HepG2 (cell line): ENCODE data around the gene CLCN2. TPM values are rescaled to one million over a fixed set of nuclear protein-coding genes. Genes with fewer than 3 reads are reported as not detected.

ENCODE experiments used
- CBFB ChIP-seq: sonication (generic); formaldehyde crosslinking; IDR thresholded peaks from 2 replicates; pipeline ENCODE4 v1.4.0; 2020; ENCODE audit warnings: missing genetic modification reagents
- CBX2 ChIP-seq, 2 experiments: fragments of 200-600 bp in 1 of 2; sonication (generic); formaldehyde crosslinking in 1 of 2; IDR thresholded peaks; 2 replicates each; pipeline versions ENCODE4 v1.7.0 to v1.8.1; 2018 to 2022; ENCODE audit warnings: low read depth in 2 of 2, low read length in 1 of 2, mild to moderate bottlenecking in 1 of 2, missing genetic modification reagents in 1 of 2
- CENPT ChIP-seq: sonication (generic); formaldehyde crosslinking; IDR thresholded peaks from 2 replicates; pipeline ENCODE4 v1.8.0; 2022; ENCODE audit warnings: low read depth, mild to moderate bottlenecking, moderate library complexity, missing genetic modification reagents
- DNMT1 ChIP-seq: sonication (generic); formaldehyde crosslinking; IDR thresholded peaks from 2 replicates; pipeline ENCODE4 v1.5.1; 2020; ENCODE audit warnings: mild to moderate bottlenecking, missing genetic modification reagents
- ELF4 ChIP-seq: sonication (generic); formaldehyde crosslinking; IDR thresholded peaks from 2 replicates; pipeline ENCODE4 v1.5.0; 2020; ENCODE audit warnings: missing genetic modification reagents, mild to moderate bottlenecking, moderate library complexity, borderline replicate concordance
- GRHL1 ChIP-seq: sonication (generic); formaldehyde crosslinking; conservative IDR thresholded peaks from 2 replicates; pipeline ENCODE4 v1.8.0; 2022; ENCODE audit warnings: missing genetic modification reagents
- HDAC2 ChIP-seq: sonication (generic); formaldehyde crosslinking; IDR thresholded peaks from 2 replicates; pipeline ENCODE4 v1.4.0; 2020; ENCODE audit warnings: missing genetic modification reagents
- HNRNPH1 ChIP-seq: fragments of 200-400 bp; formaldehyde crosslinking; optimal IDR thresholded peaks from 2 replicates; pipeline ENCODE3; 2017; ENCODE audit warnings: mild to moderate bottlenecking, low read depth, low read length
- IKZF1 ChIP-seq: fragments of 450-650 bp; IDR thresholded peaks from 2 replicates; pipeline ENCODE4 v1.7.1; 2016
- IKZF4 ChIP-seq: sonication (generic); formaldehyde crosslinking; IDR thresholded peaks from 2 replicates; pipeline ENCODE4 v1.5.1; 2020; ENCODE audit warnings: borderline replicate concordance, mild to moderate bottlenecking, low read depth, missing genetic modification reagents; ENCODE audit errors: not compliant biosample characterization
- MTA3 ChIP-seq: sonication (generic); formaldehyde crosslinking; IDR thresholded peaks from 2 replicates; pipeline ENCODE4 v1.4.0; 2020; ENCODE audit warnings: missing genetic modification reagents
- NFATC3 ChIP-seq: sonication (generic); formaldehyde crosslinking; IDR thresholded peaks from 2 replicates; pipeline ENCODE4 v1.5.1; 2020; ENCODE audit warnings: mild to moderate bottlenecking, missing genetic modification reagents
- NFE2L1 ChIP-seq: sonication (generic); formaldehyde crosslinking; IDR thresholded peaks from 2 replicates; pipeline ENCODE4 v1.4.0; 2020; ENCODE audit warnings: missing genetic modification reagents, mild to moderate bottlenecking, borderline replicate concordance
- NFKB2 ChIP-seq: sonication (generic); formaldehyde crosslinking; IDR thresholded peaks from 2 replicates; pipeline ENCODE4 v1.4.0; 2020; ENCODE audit warnings: missing genetic modification reagents, borderline replicate concordance
- RARA ChIP-seq: IDR thresholded peaks from 2 replicates; pipeline ENCODE4 v1.6.1; 2016; ENCODE audit warnings: missing genetic modification reagents, missing compliant biosample characterization
- RORA ChIP-seq: sonication (generic); formaldehyde crosslinking; IDR thresholded peaks from 2 replicates; pipeline ENCODE4 v1.5.0; 2020; ENCODE audit warnings: mild to moderate bottlenecking, missing genetic modification reagents, moderate library complexity
- SP140L ChIP-seq: sonication (generic); formaldehyde crosslinking; IDR thresholded peaks from 2 replicates; pipeline ENCODE4 v1.4.0; 2020; ENCODE audit warnings: missing genetic modification reagents, borderline replicate concordance
- SRSF9 ChIP-seq: fragments of 200-400 bp; formaldehyde crosslinking; IDR thresholded peaks from 2 replicates; pipeline ENCODE4 v1.6.1; 2018; ENCODE audit warnings: borderline replicate concordance, mild to moderate bottlenecking, low read depth, low read length; ENCODE audit not compliant: insufficient read depth, poor library complexity, severe bottlenecking
- SRY ChIP-seq: sonication (generic); formaldehyde crosslinking; IDR thresholded peaks from 2 replicates; pipeline ENCODE4 v1.8.0; 2022; ENCODE audit warnings: mild to moderate bottlenecking, missing genetic modification reagents
- U2AF2 ChIP-seq: fragments of 200-400 bp; formaldehyde crosslinking; IDR thresholded peaks from 2 replicates; pipeline ENCODE4 v1.6.1; 2017; ENCODE audit warnings: low read depth, mild to moderate bottlenecking, low read length
- ZBTB8A ChIP-seq: sonication (generic); formaldehyde crosslinking; IDR thresholded peaks from 2 replicates; pipeline ENCODE4 v1.4.0; 2020; ENCODE audit warnings: mild to moderate bottlenecking, low read depth, missing genetic modification reagents, borderline replicate concordance
- ZEB1 ChIP-seq: IDR thresholded peaks from 2 replicates; pipeline ENCODE4 v1.6.1; 2012; ENCODE audit warnings: mild to moderate bottlenecking, low read depth, inconsistent platforms; ENCODE audit not compliant: insufficient replicate concordance
- ZFP36 ChIP-seq: fragments of 150-350 bp; IDR thresholded peaks from 2 replicates; pipeline ENCODE4 v1.6.1; 2018; ENCODE audit warnings: borderline replicate concordance, low read length, low read depth; ENCODE audit not compliant: partially characterized antibody
- ZNF143 ChIP-seq: sonication (generic); formaldehyde crosslinking; IDR thresholded peaks from 2 replicates; pipeline ENCODE4 v1.4.0; 2020; ENCODE audit warnings: missing genetic modification reagents
- ZNF326 ChIP-seq: sonication (generic); formaldehyde crosslinking; IDR thresholded peaks from 2 replicates; pipeline ENCODE4 v1.4.0; 2020; ENCODE audit warnings: missing genetic modification reagents, borderline replicate concordance
- ZNF530 ChIP-seq: sonication (generic); formaldehyde crosslinking; IDR thresholded peaks from 2 replicates; pipeline ENCODE4 v1.5.0; 2020; ENCODE audit warnings: low read depth, mild to moderate bottlenecking, missing genetic modification reagents
- ZNF644 ChIP-seq: IDR thresholded peaks from 2 replicates; pipeline ENCODE4 v1.6.1; 2016; ENCODE audit warnings: low read depth
- ZNF724P ChIP-seq: sonication (generic); formaldehyde crosslinking; IDR thresholded peaks from 2 replicates; pipeline ENCODE4 v1.8.0; 2022; ENCODE audit warnings: missing genetic modification reagents, borderline replicate concordance
- ZNF746 ChIP-seq: sonication (generic); formaldehyde crosslinking; IDR thresholded peaks from 2 replicates; pipeline ENCODE4 v1.8.0; 2022; ENCODE audit warnings: mild to moderate bottlenecking, missing genetic modification reagents
- ZNF879 ChIP-seq: sonication (generic); formaldehyde crosslinking; IDR thresholded peaks from 2 replicates; pipeline ENCODE4 v1.8.1; 2023; ENCODE audit warnings: missing genetic modification reagents
- polyA plus RNA-seq, 8 experiments: library from polyadenylated mRNA; depleted of rRNA in 3 of 8; stranded (reverse) in 7 of 8; unstranded in 1 of 8; fragments of >200 nt; fragmentation: Illumina TruSeq in 4 of 8; extraction: Trizol in 4 of 8; gene quantifications; 2 replicates each; pipeline versions ENCODE4 v1.2.1 to v1.2.3, GENCODE V29; 2011 to 2016; ENCODE audit warnings: low read depth in 4 of 8, missing spikeins in 1 of 8, mixed read lengths in 1 of 8; ENCODE audit not compliant: insufficient read depth in 1 of 8
- total RNA-seq, 5 experiments: library from RNA; depleted of rRNA; stranded (reverse); fragments of >200 nt; fragmentation: Illumina TruSeq; extraction: Trizol; gene quantifications; 2 replicates each; pipeline ENCODE4 v1.2.3, GENCODE V29; 2016; ENCODE audit warnings: low read depth in 1 of 5
- TF ChIP-seq, protein P1 (sequence below): sonication (generic); formaldehyde crosslinking; conservative IDR thresholded peaks from 2 replicates; pipeline ENCODE4 v1.4.0; 2020; ENCODE audit warnings: missing genetic modification reagents

The CLCN2 gene
- total and polyA plus RNA-seq, 2 of the 13 experiments (the other 11 are each of a cell fraction or from before 2014, with no cell fraction given) = 11.4 to 13.5 TPM

DNA sequence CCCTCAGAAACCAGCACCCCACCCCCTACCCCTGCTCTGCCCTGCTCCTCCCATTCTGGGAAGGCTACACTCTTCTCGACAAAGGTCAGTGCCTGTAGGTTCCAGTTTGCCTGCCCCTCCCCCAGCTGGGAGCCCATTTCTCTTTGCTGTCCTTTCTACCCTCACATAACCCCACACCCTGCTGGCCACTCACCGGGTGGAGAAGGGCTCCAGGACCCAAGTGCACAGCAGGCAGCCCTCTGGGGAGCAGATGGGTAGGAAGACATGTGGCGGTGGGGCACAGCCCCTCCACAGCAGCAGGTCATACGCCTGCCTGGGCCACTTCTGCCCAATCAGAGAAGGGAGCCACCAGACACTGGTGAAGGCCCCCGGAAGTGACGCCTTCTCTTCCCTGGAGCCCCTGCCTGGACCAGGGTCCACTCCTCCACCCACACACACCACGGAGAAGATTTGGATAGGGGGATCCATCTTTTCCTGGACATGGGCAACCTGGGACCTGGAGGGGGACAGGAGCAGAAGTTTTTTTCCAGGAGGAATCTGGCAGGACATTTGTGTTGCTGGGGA, 16.6 kb upstream of the CLCN2 start, which contains the start of gene THPO (continued):
- TF ChIP-seq GRHL1 (CRISPR knock-in tag) (no peak), CBFB (CRISPR knock-in tag) (no peak), SP140L (CRISPR knock-in tag) (no peak), NFATC3 (CRISPR knock-in tag) (no peak), ZNF746 (CRISPR knock-in tag) (peak; percentile 49; the same call in 1 of the 2 replicates), ZFP36 (no peak), ZNF143 (CRISPR knock-in tag) (peak; percentile 65), IKZF1 (no peak), ZNF879 (CRISPR knock-in tag) (no peak), NFKB2 (CRISPR knock-in tag) (peak; percentile 68; the same call in 1 of the 2 replicates), ZNF530 (CRISPR knock-in tag) (no peak), ZBTB8A (CRISPR knock-in tag) (no peak), ZEB1 (no peak), RORA (CRISPR knock-in tag) (no peak), ZNF724P (CRISPR knock-in tag) (no peak), CENPT (no peak), U2AF2 (no peak), RARA (no peak; the same call in 1 of the 2 replicates), HDAC2 (CRISPR knock-in tag) (no peak; the same call in 1 of the 2 replicates), DNMT1 (no peak), SRY (CRISPR knock-in tag) (peak; percentile 66; the same call in 1 of the 2 replicates), SRSF9 (no peak), ELF4 (CRISPR knock-in tag) (peak; percentile 46; the same call in 1 of the 2 replicates), CBX2 (IDR thresholded peaks at IDR 0.05; ENCODE audit: low read depth, low read length) (no peak), CBX2 (CRISPR knock-in tag; IDR thresholded peaks at IDR 0.05; ENCODE audit: low read depth) (no peak; the same call in 1 of the 2 replicates), ZNF644 (CRISPR knock-in tag) (no peak), MTA3 (CRISPR knock-in tag) (no peak), IKZF4 (CRISPR knock-in tag) (no peak), NFE2L1 (CRISPR knock-in tag) (no peak), ZNF326 (CRISPR knock-in tag) (no peak), HNRNPH1 (no peak)
- TF ChIP-seq, protein P1, sequence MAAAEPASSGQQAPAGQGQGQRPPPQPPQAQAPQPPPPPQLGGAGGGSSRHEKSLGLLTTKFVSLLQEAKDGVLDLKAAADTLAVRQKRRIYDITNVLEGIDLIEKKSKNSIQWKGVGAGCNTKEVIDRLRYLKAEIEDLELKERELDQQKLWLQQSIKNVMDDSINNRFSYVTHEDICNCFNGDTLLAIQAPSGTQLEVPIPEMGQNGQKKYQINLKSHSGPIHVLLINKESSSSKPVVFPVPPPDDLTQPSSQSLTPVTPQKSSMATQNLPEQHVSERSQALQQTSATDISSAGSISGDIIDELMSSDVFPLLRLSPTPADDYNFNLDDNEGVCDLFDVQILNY (CRISPR knock-in tag) = no peak
